Activated CD8-positive, alpha-beta memory T cell treated with anti-CD3 and anti-CD28 coated beads, Interleukin-2, amount 10 ng/mL, durations not matched to agents 7 days and 5 days (primary cell): Measurements from ENCODE around the gene SORCS2. TPM values are rescaled to one million over a fixed set of nuclear protein-coding genes. Genes with fewer than 3 reads are reported as not detected.

ENCODE experiments used
- ATAC-seq: fragments of 150-1000 bp; cut with Tn5 transposase; one replicate; pipeline ENCODE4 v1.10.0; 2021; ENCODE audit warnings: moderate library complexity
- CTCF ChIA-PET: fragments of 350-600 bp; sonication (Branson Sonifier 250); formaldehyde crosslinking; loops from one replicate; lab custom pipeline; 2021; ENCODE audit warnings: antibody characterized with exemption; lab: Charles Lee
- DNase-seq: peaks from one replicate; pipeline ENCODE4 v3.0.0-alpha.2; 2020
- H3K27ac Mint-ChIP-seq: one replicate; pipeline ENCODE4 v1.8.0; 2021; ENCODE audit warnings: mild to moderate bottlenecking, mixed read lengths
- H3K27me3 Mint-ChIP-seq: one replicate; pipeline ENCODE4 v1.8.0; 2021; ENCODE audit warnings: mixed read lengths
- H3K36me3 Mint-ChIP-seq: one replicate; pipeline ENCODE4 v1.8.0; 2021; ENCODE audit warnings: mild to moderate bottlenecking, mixed read lengths
- H3K4me1 Mint-ChIP-seq: one replicate; pipeline ENCODE4 v1.8.0; 2021; ENCODE audit warnings: mixed read lengths
- H3K4me3 Mint-ChIP-seq: one replicate; pipeline ENCODE4 v1.8.0; 2021; ENCODE audit warnings: mild to moderate bottlenecking, moderate library complexity, mixed read lengths
- H3K9me3 Mint-ChIP-seq: one replicate; pipeline ENCODE4 v1.8.0; 2022; ENCODE audit warnings: low read depth, mixed read lengths
- total RNA-seq, 2 experiments: library from RNA; stranded (reverse); gene quantifications; one replicate each; pipeline ENCODE4 v1.2.3, GENCODE V29; 2021

The SORCS2 gene
- total RNA-seq, 2 experiments from 2014 or later = 0.05 to 0.06 TPM

- Mint-ChIP-seq H3K27me3 (peaks cover 14% of the 10 kb centered on the region), H3K36me3 (no peaks in the 10 kb centered on the region), H3K9me3 (no peaks in the 10 kb centered on the region), H3K4me1 (no peaks in the 10 kb centered on the region), H3K4me3 (no peak overlapping the region), H3K27ac (no peak overlapping the region)
- DNase-seq (no peak), ATAC-seq (no peak)
- CTCF ChIA-PET = interaction anchor here (1.0 kb wide), 1 partner anchor 126 kb away, joined by 3 read pairs; no protein-coding TSS in a partner anchor
These were observed 430.0 kb downstream of the SORCS2 start for GRCh38 chr4:7622371-7622770.

- Mint-ChIP-seq H3K4me3 (no peak overlapping the region), H3K9me3 (no peaks in the 10 kb centered on the region), H3K4me1 (no peaks in the 10 kb centered on the region), H3K27me3 (peaks cover 14% of the 10 kb centered on the region), H3K27ac (no peak overlapping the region), H3K36me3 (no peaks in the 10 kb centered on the region)
- DNase-seq (no peak), ATAC-seq (no peak)
- CTCF ChIA-PET = no interaction called here
These were observed 431.1 kb downstream of the SORCS2 start for GRCh38 chr4:7623468-7623867.

GRCh38 chr4:7624396-7624980, 432.1 kb downstream of the SORCS2 start:
- ATAC-seq = no peak
- Mint-ChIP-seq H3K36me3 (no peaks in the 10 kb centered on the region), H3K4me1 (no peaks in the 10 kb centered on the region), H3K27me3 (peaks cover 14% of the 10 kb centered on the region), H3K4me3 (no peak overlapping the region), H3K9me3 (no peaks in the 10 kb centered on the region), H3K27ac (no peak overlapping the region)
- DNase-seq = no peak
- CTCF ChIA-PET = no interaction called here

- Mint-ChIP-seq H3K4me3 (no peak overlapping the region), H3K4me1 (no peaks in the 10 kb centered on the region), H3K9me3 (no peaks in the 10 kb centered on the region), H3K27me3 (peaks cover 14% of the 10 kb centered on the region), H3K27ac (no peak overlapping the region), H3K36me3 (no peaks in the 10 kb centered on the region)
- DNase-seq = no peak
- no peak for ATAC-seq
- CTCF ChIA-PET = no interaction called here
These were observed 432.7 kb downstream of the SORCS2 start for GRCh38 chr4:7625071-7625470.

GRCh38 chr4:7626531-7626930, 434.2 kb downstream of the SORCS2 start:
- peaks cover 17% of the 10 kb centered on the region for H3K27me3 Mint-ChIP-seq
- H3K9me3 Mint-ChIP-seq = no peaks in the 10 kb centered on the region
- H3K27ac Mint-ChIP-seq = no peak overlapping the region
- H3K4me1 Mint-ChIP-seq = no peaks in the 10 kb centered on the region
- no peak overlapping the region for H3K4me3 Mint-ChIP-seq
- no peak for DNase-seq
- CTCF ChIA-PET = no interaction called here
- no peaks in the 10 kb centered on the region for H3K36me3 Mint-ChIP-seq
- ATAC-seq = no peak

- ATAC-seq (no peak), DNase-seq (no peak)
- Mint-ChIP-seq H3K27me3 (peaks cover 26% of the 10 kb centered on the region), H3K4me3 (no peak overlapping the region), H3K27ac (no peak overlapping the region), H3K36me3 (no peaks in the 10 kb centered on the region), H3K9me3 (no peaks in the 10 kb centered on the region), H3K4me1 (peaks cover under 1% of the 10 kb centered on the region)
- CTCF ChIA-PET = no interaction called here
These were observed 435.2 kb downstream of the SORCS2 start for GRCh38 chr4:7627251-7628250.

- Mint-ChIP-seq H3K4me1 (peaks cover 9% of the 10 kb centered on the region), H3K27me3 (peaks cover 28% of the 10 kb centered on the region), H3K9me3 (no peaks in the 10 kb centered on the region), H3K36me3 (no peaks in the 10 kb centered on the region), H3K4me3 (no peak overlapping the region), H3K27ac (no peak overlapping the region)
- no peak for DNase-seq
- CTCF ChIA-PET = no interaction called here
- ATAC-seq = no peak
These were observed 436.1 kb downstream of the SORCS2 start for GRCh38 chr4:7628432-7628831.

- ATAC-seq = no peak
- no peaks in the 10 kb centered on the region for H3K9me3 Mint-ChIP-seq
- H3K36me3 Mint-ChIP-seq = no peaks in the 10 kb centered on the region
- CTCF ChIA-PET = no interaction called here
- no peak overlapping the region for H3K4me3 Mint-ChIP-seq
- no peak for DNase-seq
- H3K27ac Mint-ChIP-seq = no peak overlapping the region
- peaks cover 12% of the 10 kb centered on the region for H3K4me1 Mint-ChIP-seq
- H3K27me3 Mint-ChIP-seq = peaks cover 32% of the 10 kb centered on the region
These were observed 437.3 kb downstream of the SORCS2 start for GRCh38 chr4:7629501-7630254.

- ATAC-seq (no peak), DNase-seq (no peak)
- peaks cover 39% of the 10 kb centered on the region for H3K27me3 Mint-ChIP-seq
- H3K4me3 Mint-ChIP-seq = no peak overlapping the region
- no peaks in the 10 kb centered on the region for H3K9me3 Mint-ChIP-seq
- no peaks in the 10 kb centered on the region for H3K36me3 Mint-ChIP-seq
- no peak overlapping the region for H3K27ac Mint-ChIP-seq
- H3K4me1 Mint-ChIP-seq = peaks cover 15% of the 10 kb centered on the region
- CTCF ChIA-PET = interaction anchor here (0.7 kb wide), 1 partner anchor 89 kb away, joined by 3 read pairs; no protein-coding TSS in a partner anchor
These were observed 438.4 kb downstream of the SORCS2 start for GRCh38 chr4:7630568-7631287.

- no peak overlapping the region for H3K27ac Mint-ChIP-seq
- H3K36me3 Mint-ChIP-seq = no peaks in the 10 kb centered on the region
- ATAC-seq (no peak), DNase-seq (no peak)
- peaks cover 15% of the 10 kb centered on the region for H3K4me1 Mint-ChIP-seq
- H3K4me3 Mint-ChIP-seq = no peak overlapping the region
- CTCF ChIA-PET = interaction anchor here (0.7 kb wide), 1 partner anchor 88 kb away, joined by 3 read pairs; no protein-coding TSS in a partner anchor
- no peaks in the 10 kb centered on the region for H3K9me3 Mint-ChIP-seq
- peaks cover 38% of the 10 kb centered on the region for H3K27me3 Mint-ChIP-seq
These were observed 439.1 kb downstream of the SORCS2 start for GRCh38 chr4:7631288-7632014.

GRCh38 chr4:7632341-7632740, 440.0 kb downstream of the SORCS2 start:
- no peaks in the 10 kb centered on the region for H3K9me3 Mint-ChIP-seq
- H3K36me3 Mint-ChIP-seq = no peaks in the 10 kb centered on the region
- ATAC-seq (no peak), DNase-seq (no peak)
- H3K27ac Mint-ChIP-seq = no peak overlapping the region
- peaks cover 36% of the 10 kb centered on the region for H3K27me3 Mint-ChIP-seq
- H3K4me3 Mint-ChIP-seq = no peak overlapping the region
- H3K4me1 Mint-ChIP-seq = peaks cover 15% of the 10 kb centered on the region
- CTCF ChIA-PET = no interaction called here

GRCh38 chr4:7632971-7633370, 440.6 kb downstream of the SORCS2 start:
- Mint-ChIP-seq H3K27ac (no peak overlapping the region), H3K27me3 (peaks cover 36% of the 10 kb centered on the region), H3K9me3 (no peaks in the 10 kb centered on the region), H3K36me3 (no peaks in the 10 kb centered on the region), H3K4me3 (no peak overlapping the region), H3K4me1 (peaks cover 15% of the 10 kb centered on the region)
- CTCF ChIA-PET = no interaction called here
- DNase-seq (no peak), ATAC-seq (no peak)
